GM18909 (cell line): ENCODE results near the gene MRC1.

Source experiments
- ATAC-seq: cut with Tn5 transposase; IDR thresholded peaks from one replicate; pipeline ENCODE4 v1.9.1; 2021; ENCODE audit warnings: mild to moderate bottlenecking; ENCODE audit not compliant: unreplicated experiment, poor library complexity

The MRC1 gene

DNA sequence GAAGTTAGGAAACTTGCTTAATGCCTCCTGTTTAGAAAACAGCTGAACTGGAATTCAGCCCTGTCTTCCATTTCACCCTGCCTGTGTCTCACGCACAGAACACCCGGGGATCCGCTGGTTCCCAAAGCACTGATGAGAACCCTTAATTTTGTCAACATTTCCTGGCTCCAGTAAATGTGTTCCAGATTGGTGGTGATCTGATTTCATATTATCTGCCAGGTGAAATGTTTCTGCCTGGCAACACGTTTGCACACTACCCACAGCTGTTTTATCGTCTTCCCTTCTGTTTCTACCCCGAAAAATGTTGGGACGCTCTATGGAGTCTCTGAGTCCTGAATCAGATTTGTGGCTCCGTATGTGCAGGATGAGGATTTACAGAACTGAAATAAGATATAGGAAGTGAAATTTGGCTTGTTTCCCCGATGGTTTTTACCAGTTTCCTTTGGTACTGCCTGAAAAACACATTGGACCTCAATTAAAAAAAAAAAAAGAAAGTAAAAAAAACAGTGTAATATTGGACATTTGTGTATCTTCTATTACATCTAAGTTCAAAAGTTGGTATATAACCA, 29.0 kb downstream of the MRC1 start:
- ATAC-seq = no peak

DNA sequence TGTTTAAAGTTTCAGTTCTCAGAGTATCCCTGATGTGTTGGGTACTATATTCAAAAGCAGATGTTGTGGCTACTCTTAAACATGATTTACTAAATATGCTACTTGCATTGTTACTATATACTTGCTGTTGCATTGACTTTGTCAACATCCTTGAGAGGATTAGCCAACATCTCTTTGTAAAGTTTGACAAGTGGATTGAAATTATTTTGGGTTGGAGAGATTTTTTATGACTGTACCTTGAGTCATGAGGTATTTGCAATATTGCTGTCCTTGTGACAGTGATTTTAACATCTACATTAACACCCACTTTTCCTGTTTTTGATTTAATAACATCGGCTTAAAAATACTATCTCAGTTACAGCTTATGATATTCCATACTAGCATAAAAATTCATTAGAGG, 31.9 kb downstream of the MRC1 start:
- no peak for ATAC-seq

DNA sequence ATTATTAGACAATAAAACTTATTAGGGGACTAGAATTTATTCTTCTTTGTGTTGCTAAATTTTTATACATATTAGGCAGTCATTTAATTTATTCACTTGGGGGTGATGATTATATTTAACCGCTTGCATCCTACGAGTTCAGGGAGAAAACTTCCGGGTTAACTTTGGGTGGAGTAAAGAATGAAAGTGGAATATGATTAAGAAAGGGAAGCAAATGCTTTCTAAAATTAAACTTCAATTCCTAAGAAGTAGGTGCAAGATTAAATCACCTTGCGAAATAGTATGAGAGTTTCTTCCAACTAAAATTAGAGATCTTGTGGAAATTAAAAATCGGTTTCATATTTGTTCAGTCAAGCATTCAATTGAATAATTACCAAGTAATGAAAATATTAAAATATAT, 33.5 kb downstream of the MRC1 start:
- no peak for ATAC-seq

DNA sequence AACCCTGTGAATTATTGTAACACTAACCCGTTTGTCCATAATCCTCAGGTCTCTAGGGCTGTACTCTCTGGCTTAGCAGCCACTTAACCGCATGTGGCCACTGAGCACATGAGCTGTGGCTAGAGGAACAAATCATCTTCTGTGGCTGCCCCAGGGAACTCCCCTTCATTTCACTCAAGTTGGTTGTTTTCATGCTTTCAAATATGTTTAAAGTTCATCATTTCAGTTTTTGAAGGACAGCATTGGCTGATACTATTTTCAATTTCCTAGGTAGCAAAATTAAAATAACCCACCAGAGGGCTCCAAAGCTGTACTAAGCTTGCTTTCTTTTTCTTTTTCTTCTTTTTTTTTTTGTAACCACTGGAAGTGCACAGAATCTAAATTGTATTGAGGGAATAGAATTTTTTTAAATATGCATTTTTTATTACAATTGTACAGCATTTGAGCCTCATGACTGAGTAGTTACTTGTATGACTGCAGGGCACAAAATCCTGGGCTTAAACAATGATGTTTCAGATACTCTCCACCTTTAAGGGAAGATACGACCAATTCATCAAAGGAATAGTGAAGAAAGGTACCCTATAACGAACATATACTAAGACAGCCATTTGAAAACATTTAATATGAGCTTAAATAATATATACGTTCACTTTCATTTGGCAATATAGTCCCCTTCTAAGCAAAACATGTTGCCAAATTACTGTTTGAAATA, 38.6 kb downstream of the MRC1 start:
- ATAC-seq = no peak

DNA sequence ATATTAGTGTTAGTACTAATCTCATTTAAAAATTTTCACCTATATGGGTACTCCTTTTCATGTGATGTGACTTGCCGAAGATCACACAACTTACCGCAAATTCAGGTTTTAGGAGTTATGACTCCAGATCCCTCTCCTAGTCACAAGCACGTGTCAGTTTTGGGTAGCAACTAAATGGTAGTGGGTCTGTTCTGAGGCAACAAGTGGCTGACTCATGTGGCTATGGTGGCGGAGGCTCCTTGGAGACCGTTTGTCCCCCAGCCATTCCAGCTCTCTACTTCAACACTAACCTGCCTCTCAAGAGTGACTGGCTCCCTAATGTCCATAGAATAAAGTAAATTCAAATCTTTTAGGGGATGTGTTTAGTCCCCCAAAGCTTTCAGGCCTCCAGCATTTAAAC, 39.5 kb downstream of the MRC1 start:
- no peak for ATAC-seq

DNA sequence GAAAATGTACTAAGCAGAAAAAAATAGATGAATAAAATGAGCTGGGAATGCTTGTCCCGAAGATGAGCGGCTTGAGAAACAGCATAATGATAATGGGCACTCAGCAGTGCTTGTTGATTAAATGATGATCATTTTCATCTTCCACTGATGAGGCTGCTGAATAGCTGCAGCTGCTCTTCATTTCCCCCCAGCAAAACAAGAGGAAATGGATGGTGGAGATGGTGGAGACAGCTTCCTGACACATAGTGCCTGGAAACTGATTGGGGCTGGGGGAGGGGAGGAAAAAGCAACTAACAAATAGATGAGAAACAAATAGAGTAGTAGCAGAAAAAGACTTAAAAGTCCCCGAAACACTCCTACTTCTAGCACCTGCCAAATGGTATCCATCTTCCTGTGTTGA, 41.4 kb downstream of the MRC1 start:
- ATAC-seq = no peak

DNA sequence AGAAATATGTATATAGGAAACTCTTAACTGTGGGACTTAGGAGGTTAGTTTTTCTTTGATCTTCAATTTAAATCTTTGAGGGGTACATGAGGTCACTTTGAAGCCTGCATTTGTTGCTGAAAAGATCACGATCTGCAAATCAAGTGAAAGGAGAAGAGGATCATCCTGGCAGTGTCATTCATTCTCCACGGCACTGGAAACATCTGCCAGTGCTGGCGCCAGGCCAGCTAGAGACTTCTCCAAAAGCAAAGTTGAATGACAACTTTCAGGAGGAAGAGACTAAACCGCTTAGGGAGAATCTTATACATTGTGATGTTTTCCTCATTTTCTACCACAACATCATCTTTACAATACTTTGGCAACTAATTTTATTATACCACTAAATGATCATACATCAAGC, 42.5 kb downstream of the MRC1 start:
- no peak for ATAC-seq

DNA sequence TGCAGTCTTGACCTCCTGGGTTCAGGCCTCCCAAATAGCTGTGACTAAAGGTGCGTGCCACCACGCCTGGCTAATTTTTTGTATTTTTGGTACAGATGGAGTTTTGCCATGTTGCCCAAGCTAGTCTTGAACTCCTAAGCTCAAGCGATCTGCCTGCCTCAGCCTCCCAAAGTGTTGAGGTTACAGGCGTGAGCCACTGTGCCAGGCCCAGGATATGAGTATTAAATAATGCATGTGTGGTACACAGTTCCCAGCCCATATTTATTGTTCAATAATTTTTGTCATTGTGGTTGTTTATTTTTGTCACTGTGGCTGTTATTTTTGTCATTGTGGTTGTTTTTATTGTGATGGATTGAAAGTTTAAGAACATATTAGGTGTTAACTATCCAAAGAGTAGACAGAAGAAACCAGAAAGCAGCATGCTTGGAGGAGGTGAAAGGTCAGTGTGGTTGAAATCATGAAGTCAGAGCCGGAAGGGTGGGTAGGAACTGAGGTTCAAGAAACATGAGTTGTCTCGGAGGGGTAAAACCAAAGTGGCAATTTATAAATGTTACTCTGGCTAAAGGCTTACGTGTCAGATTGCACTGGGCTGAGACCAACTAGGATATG, 45.0 kb downstream of the MRC1 start:
- ATAC-seq = peak; percentile 69

DNA sequence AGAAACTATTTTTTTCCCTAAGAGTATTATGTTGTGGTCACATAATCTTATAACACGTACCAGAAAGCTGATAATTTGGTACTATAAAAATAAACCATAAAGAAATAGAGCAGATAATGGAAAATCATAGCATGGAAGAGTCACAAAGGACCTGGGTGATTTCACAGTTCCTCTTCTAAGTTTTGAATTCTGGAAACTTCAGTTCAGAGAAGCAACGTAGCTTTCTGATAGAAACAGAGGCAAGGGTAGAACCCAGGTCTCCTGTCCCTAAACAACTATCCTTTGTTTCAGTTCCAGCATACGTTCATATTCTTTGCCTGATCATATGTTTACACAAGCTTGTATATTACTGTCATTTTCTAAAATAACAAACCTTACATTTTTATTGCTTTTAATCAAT, 47.9 kb downstream of the MRC1 start:
- ATAC-seq = no peak

DNA sequence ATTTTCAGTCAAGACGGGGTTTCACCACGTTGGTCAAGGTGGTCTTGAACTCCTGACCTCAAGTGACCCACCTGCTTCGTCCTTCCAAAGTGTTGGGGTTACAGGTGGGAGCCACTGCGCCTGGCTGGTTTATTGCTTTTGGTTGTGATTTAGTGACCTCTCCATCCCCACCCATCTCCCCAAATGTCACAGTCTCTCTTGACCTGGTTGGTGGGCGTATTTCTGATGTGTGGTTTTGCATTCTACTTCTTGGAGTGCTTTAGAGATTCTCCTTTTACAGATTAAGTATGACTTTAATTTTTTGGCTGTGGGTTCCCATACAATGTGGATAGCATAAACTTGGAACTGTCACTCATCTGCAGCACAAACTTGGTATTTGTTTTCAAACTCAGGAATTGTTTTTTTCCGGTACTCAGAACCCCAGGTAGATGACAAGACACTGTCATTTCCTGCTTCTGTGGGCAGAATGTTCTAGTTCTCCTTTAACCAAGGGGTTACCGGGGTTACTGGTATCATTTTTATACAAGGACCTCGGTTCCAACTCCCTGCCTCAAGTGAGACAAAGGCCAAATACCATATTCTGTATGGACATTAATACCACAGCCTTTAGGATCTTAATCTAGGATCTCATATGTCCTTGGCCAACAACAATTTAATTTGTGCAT, 50.5 kb downstream of the MRC1 start:
- ATAC-seq = no peak

DNA sequence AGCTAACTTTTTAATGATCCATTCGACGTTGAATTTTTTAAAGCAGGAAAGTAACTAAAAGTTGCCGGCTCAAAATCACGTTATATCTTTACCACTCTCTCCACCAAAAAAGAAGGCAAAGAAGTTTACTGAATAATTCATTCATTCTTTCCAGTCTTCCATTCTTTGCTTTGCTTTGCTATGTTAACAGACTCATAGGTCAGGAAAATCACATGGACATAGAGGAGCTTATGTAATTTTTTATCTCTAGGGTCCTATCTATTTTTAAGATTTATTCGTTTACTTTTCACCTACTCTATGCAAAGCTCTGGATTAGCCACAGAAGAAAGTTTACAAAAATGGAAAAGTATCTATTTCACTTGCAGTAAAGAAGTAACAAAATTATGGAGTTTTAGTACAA, 52.6 kb downstream of the MRC1 start:
- ATAC-seq = no peak

DNA sequence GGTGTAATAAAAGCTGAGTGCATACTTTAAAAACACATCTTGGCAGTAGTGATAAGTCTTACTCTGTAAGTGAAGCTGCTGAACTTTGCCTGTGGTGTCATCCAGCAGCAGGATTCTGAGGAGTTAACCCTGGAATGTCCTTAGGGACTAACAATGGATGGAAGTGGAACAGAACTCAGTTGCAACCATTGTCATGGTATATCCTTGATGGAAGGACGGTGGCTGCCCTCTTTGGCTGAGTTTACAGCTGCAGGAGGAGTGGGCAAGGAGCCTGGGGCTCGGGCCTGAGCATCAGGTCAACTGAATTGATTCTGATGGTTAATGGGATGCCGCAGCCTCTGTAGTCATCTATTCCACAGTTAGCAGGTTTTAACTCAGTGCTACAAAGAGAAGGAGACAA, 56.2 kb downstream of the MRC1 start:
- no peak for ATAC-seq

DNA sequence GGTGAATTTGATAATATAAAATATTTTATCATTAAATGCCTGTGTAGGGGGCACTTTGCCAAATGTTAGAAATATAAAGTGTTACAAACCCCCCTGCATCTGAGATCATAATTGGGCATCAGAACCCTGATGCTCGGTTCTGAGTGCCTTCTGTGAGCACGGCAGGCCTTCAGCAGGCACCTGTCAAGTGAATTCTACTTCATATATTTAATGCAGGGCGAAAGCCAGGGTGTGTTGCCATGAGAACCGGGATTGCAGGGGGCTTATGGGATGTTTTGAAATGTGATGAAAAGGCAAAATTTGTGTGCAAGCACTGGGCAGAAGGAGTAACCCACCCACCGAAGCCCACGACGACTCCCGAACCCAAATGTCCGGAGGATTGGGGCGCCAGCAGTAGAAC, 57.2 kb downstream of the MRC1 start:
- no peak for ATAC-seq

DNA sequence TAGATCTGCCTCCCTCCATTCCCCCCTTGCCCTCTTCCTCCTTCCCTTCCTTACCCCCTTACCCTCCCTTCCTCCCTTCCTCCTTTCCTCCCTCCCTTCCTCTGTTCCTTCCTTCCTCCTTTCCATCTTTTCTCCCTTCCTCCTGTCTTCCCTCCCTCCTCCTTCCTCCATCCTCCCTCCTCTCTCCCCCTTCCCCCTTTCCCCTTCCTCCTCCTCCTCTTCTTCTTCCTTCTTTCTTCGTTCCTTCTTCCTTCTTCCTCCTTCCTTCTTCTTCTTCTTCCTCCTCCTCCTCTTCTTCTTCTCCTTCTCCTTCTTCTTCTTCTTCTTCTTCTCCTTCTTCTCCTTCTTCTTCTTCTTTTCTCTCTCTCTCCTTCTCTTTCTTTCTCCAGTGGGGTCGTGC, 57.9 kb downstream of the MRC1 start:
- no peak for ATAC-seq

DNA sequence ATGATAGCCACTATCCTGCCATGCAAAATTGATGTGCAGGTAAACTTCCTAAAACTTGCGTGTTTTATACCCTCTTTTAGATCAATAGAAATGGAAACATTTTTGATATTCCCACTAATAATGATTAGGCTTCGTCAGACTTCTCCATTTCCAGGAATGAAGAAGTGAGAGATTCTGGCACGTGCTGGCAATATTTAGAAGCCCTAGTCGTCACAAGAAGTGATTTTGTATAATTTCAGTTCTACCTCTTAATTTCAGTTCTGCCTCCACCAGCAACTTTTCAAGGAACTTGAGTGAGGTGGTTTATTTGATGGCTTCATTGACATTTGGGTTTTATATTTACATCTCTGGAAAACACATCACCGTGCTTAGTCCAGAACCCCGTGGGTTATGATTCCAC, 61.9 kb downstream of the MRC1 start:
- no peak for ATAC-seq

DNA sequence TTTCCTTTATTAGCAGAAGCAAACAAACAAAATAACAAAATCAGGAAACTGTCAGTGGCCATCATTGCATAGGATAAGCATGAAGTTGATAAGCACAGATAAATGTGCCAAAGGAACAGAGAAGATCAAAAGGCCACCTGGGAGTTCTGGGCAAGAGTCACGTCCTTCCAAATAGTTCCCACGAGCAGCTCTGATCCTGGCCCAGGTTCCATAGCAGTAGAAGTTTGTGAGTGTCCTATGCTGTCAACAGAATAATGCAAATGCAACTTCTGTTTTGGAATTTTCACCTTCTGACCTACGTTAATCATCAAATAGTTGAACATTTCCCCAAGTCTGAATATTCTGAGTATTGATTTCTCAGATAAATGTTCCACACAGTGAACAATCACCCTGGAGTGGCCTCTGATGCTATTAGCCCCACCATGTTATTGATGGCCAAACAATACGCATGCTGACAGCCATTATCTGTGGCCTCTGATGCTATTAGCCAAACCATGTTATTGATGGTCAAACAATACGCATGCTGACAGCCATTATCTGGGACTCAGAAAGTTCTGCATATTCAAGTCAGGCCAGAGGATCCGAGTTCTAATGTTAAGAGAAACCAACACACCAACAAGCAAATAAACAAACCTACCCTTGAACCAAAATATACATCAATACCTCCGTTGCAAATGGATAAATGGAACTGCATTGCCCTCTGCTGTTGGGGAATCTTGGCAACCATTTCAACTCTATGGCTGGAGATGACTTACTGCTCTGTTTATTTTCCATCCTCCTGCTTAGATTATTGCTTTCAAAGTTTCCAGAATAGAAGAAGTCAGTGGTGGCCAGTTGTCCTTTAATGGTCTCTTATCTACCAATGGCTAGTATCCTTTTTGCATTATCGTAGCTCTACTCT, 63.3 kb downstream of the MRC1 start:
- ATAC-seq = no peak

DNA sequence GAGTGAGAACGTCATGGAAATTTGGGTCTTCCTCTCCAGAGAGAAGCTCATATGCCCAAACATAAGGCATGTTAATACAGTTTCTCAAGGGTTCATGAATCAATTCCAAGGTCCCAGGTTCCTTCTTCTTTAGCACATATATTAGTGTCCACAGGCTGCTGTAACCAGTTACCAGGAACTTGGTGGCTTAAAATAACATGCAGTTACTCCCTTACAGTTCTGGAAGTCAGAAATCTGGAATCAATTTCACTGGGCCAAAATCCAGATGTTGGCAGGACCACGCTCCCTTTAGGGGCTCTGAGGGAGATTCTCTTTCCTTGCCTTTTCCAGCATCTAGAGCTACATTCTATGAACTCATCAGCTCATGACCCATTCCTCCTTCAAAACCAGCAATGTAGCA, 64.8 kb downstream of the MRC1 start:
- ATAC-seq = no peak

DNA sequence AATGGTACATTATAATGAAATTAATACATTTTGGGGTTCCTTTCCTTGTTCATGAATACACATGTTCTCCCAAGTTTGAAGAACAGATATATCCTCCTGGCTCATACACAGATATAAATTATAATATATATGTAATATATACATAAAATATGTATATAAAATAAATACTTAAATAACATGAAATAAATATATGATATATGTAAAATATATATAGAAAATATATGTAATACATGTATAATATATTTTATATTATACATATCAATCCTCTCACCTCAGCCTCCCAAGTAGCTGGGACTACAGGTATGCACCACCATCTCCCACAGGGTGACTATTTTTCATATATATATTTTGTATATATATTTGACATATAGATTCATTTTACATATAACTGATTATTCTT, 68.0 kb downstream of the MRC1 start:
- no peak for ATAC-seq

DNA sequence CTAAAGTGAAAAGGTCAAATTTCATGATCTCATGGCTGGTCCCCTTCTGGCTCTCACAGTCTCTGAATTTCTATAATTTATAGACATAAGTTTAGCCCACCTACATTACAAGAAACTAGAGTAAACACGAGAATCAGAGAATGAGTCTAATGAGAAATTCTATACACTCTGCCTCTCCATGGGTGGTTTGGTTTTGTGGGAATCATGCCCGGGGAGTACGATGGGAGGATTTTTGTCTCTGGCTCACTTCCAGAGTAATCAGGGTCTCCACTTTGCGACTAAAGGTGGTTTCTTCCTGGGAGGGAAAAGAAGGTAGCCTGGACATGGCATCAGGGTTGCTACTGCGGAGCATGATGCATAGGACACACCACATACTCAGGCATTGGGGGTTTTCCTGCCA, 69.7 kb downstream of the MRC1 start:
- no peak for ATAC-seq

DNA sequence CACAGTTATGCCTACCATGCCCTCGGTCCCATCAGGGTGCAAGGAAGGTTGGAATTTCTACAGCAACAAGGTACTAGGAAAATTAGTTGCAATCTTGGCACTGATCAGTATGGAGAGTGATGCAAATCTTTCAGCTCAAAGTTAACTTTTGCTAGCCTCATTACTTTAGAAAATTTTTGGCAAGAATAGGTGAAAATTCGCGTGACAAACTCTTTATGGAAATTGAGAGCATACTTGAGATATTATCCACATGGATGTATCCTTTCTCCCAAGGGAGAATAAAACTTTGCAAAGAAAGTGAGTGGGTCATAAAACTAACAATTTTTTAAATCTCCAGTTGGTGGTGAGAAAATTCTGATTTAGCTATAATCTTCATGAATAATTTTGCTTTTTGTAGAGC, 71.5 kb downstream of the MRC1 start:
- no peak for ATAC-seq

DNA sequence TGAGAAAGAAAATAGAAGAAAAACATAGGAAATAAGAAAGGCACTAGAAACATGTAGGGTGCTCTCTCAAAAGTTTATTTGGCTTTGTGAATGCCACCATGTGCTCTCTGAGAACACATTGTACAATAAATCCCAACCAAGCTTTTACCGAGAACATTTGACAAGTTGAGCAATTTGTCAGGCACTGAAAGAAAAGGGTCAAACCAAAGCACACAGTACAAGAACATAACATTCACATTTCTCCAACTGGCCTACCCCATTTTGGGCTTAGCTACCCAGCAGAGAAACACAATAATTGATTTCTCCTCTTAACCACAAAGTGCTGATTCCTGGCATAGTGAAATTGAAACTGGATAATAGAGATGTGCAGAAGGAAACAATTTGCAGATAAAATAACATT, 73.4 kb downstream of the MRC1 start:
- ATAC-seq = no peak
